GM18508 (cell line): ENCODE data around the gene IL1R1.
"Not testable (repeated sequence)": the region's sequence is repeated elsewhere in the genome, so short reads cannot be mapped to it uniquely, and the experiment has no call there.

ENCODE experiments used
- ATAC-seq: cut with Tn5 transposase; IDR thresholded peaks from one replicate; pipeline ENCODE4 v1.9.1; 2021; ENCODE audit warnings: moderate number of reproducible peaks; ENCODE audit not compliant: insufficient read depth, unreplicated experiment

Gene IL1R1

GRCh38 chr2:102110596-102111334, 31.8 kb upstream of the IL1R1 start:
- no peak for ATAC-seq

GRCh38 chr2:102111823-102112222, 30.7 kb upstream of the IL1R1 start:
- ATAC-seq, result no peak

GRCh38 chr2:102112271-102112670, 30.3 kb upstream of the IL1R1 start:
- no peak for ATAC-seq

- no peak for ATAC-seq
Measured at GRCh38 chr2:102112692-102113665, 29.6 kb upstream of the IL1R1 start.

GRCh38 chr2:102114290-102114721, 28.2 kb upstream of the IL1R1 start:
- no peak for ATAC-seq

GRCh38 chr2:102114851-102115497, 27.6 kb upstream of the IL1R1 start:
- ATAC-seq, result no peak

- ATAC-seq, result no peak
Measured at GRCh38 chr2:102116630-102117471, 25.7 kb upstream of the IL1R1 start.

GRCh38 chr2:102117472-102117858, 25.1 kb upstream of the IL1R1 start:
- no peak for ATAC-seq

GRCh38 chr2:102119255-102119654, 23.3 kb upstream of the IL1R1 start:
- ATAC-seq, result no peak

- ATAC-seq, result no peak
Measured at GRCh38 chr2:102120261-102120660, 22.3 kb upstream of the IL1R1 start.

GRCh38 chr2:102120701-102121159, 21.8 kb upstream of the IL1R1 start:
- ATAC-seq, result no peak

GRCh38 chr2:102122115-102122514, 20.4 kb upstream of the IL1R1 start:
- no peak for ATAC-seq

- ATAC-seq, result no peak
Measured at GRCh38 chr2:102122909-102123308, 19.6 kb upstream of the IL1R1 start.

- not testable (repeated sequence) for ATAC-seq
Measured at GRCh38 chr2:102124421-102124820, 18.1 kb upstream of the IL1R1 start.

GRCh38 chr2:102126169-102126568, 16.4 kb upstream of the IL1R1 start:
- no peak for ATAC-seq

- ATAC-seq, result no peak
Measured at GRCh38 chr2:102126660-102127059, 15.9 kb upstream of the IL1R1 start.

GRCh38 chr2:102129082-102129481, 13.5 kb upstream of the IL1R1 start:
- ATAC-seq, result no peak

- ATAC-seq, result no peak
Measured at GRCh38 chr2:102129951-102130646, 12.4 kb upstream of the IL1R1 start.

GRCh38 chr2:102130647-102130991, 11.9 kb upstream of the IL1R1 start:
- ATAC-seq, result no peak
